Measurements from ENCODE around the gene KAT8.

KAT8 gene

DNA sequence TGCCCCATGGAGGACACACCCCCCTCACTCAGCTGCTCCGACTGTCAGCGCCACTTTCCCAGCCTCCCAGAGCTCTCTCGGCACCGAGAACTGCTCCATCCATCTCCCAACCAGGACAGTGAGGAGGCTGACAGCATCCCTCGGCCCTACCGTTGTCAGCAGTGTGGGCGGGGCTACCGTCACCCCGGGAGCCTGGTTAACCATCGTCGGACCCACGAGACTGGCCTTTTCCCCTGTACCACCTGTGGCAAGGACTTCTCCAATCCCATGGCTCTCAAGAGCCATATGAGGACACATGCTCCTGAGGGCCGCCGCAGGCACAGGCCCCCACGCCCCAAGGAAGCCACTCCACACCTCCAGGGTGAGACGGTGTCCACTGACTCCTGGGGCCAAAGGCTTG is 41.1 kb upstream of the KAT8 start:
- TF ChIP-seq, protein P1, sequence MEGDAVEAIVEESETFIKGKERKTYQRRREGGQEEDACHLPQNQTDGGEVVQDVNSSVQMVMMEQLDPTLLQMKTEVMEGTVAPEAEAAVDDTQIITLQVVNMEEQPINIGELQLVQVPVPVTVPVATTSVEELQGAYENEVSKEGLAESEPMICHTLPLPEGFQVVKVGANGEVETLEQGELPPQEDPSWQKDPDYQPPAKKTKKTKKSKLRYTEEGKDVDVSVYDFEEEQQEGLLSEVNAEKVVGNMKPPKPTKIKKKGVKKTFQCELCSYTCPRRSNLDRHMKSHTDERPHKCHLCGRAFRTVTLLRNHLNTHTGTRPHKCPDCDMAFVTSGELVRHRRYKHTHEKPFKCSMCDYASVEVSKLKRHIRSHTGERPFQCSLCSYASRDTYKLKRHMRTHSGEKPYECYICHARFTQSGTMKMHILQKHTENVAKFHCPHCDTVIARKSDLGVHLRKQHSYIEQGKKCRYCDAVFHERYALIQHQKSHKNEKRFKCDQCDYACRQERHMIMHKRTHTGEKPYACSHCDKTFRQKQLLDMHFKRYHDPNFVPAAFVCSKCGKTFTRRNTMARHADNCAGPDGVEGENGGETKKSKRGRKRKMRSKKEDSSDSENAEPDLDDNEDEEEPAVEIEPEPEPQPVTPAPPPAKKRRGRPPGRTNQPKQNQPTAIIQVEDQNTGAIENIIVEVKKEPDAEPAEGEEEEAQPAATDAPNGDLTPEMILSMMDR (IDR thresholded peaks at IDR 0.05; ENCODE audit: low read depth, low read length, missing control alignments): no peak
- no peak overlapping the region for H3K4me3 ChIP-seq (ENCODE audit: low read depth, low read length)
- DNase-seq (ENCODE audit: low read depth): no peak

DNA sequence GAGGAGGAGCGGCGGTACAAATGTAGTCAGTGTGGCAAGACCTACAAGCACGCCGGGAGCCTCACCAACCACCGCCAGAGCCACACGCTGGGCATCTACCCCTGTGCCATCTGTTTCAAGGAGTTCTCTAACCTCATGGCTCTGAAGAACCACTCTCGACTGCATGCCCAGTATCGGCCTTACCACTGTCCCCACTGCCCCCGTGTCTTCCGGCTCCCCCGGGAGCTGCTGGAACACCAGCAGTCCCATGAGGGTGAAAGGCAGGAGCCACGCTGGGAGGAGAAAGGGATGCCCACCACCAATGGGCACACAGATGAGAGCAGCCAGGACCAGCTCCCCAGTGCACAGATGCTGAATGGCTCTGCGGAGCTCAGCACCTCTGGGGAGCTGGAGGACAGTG is 40.4 kb upstream of the KAT8 start:
- TF ChIP-seq, protein P1 (IDR thresholded peaks at IDR 0.05; ENCODE audit: low read depth, low read length, missing control alignments): no peak
- no peak for DNase-seq (ENCODE audit: low read depth)
- H3K4me3 ChIP-seq (ENCODE audit: low read depth, low read length): no peak overlapping the region

DNA sequence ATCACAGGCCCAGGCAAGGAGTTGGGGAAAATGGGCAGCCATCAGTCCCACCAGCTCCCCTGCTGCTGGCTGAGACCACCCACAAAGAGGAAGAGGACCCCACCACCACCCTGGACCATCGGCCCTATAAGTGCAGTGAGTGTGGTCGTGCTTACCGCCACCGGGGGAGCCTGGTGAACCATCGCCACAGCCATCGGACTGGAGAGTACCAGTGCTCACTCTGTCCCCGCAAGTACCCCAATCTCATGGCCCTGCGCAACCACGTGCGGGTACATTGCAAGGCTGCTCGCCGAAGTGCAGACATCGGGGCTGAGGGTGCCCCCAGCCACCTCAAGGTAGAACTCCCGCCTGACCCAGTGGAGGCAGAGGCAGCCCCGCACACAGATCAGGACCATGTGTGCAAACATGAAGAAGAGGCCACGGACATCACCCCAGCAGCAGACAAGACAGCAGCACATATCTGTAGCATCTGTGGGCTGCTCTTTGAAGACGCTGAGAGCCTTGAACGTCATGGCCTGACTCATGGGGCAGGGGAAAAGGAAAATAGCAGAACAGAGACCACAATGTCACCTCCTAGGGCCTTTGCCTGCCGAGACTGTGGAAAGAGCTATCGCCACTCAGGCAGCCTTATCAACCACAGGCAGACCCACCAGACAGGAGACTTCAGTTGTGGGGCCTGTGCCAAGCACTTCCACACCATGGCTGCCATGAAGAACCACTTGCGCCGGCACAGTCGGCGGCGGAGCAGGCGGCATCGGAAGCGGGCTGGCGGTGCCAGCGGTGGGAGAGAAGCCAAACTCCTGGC is 39.7 kb upstream of the KAT8 start:
- no peak for DNase-seq (ENCODE audit: low read depth)
- H3K4me3 ChIP-seq (ENCODE audit: low read depth, low read length): no peak overlapping the region
- TF ChIP-seq, protein P1 (IDR thresholded peaks at IDR 0.05; ENCODE audit: low read depth, low read length, missing control alignments): no peak

DNA sequence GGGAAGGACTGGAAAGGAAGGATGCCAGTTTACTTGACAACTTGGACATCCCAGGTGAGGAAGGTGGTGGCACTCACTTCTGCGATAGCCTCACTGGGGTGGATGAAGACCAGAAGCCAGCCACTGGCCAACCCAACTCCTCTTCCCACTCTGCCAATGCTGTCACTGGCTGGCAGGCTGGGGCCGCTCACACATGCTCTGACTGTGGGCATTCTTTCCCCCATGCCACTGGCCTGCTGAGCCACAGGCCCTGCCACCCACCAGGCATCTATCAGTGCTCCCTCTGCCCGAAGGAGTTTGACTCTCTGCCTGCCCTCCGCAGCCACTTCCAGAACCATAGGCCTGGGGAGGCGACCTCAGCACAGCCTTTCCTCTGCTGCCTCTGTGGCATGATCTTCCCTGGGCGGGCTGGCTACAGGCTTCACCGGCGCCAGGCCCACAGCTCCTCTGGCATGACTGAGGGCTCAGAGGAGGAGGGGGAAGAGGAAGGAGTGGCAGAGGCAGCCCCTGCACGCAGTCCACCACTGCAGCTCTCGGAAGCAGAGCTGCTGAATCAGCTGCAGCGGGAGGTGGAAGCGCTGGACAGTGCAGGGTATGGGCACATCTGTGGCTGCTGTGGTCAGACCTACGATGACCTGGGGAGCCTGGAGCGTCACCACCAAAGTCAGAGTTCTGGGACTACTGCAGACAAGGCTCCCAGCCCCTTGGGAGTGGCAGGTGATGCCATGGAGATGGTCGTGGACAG is 38.7 kb upstream of the KAT8 start:
- no peak overlapping the region for H3K4me3 ChIP-seq (ENCODE audit: low read depth, low read length)
- TF ChIP-seq, protein P1 (IDR thresholded peaks at IDR 0.05; ENCODE audit: low read depth, low read length, missing control alignments): no peak
- no peak for DNase-seq (ENCODE audit: low read depth)

DNA sequence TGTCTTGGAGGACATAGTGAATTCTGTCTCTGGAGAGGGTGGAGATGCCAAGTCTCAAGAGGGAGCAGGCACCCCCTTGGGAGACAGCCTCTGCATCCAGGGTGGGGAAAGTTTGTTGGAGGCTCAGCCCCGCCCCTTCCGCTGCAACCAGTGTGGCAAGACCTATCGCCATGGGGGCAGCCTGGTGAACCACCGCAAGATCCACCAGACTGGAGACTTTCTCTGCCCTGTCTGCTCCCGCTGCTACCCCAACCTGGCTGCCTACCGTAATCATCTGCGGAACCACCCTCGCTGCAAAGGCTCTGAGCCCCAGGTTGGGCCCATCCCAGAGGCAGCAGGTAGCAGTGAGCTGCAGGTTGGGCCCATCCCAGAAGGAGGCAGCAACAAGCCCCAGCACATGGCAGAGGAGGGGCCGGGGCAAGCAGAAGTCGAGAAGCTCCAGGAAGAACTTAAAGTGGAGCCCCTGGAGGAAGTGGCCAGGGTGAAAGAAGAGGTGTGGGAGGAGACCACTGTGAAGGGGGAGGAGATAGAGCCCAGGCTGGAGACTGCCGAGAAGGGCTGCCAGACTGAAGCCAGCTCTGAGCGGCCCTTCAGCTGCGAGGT is 38.0 kb upstream of the KAT8 start:
- no peak overlapping the region for H3K4me3 ChIP-seq (ENCODE audit: low read depth, low read length)
- DNase-seq (ENCODE audit: low read depth): no peak
- TF ChIP-seq, protein P1 (IDR thresholded peaks at IDR 0.05; ENCODE audit: low read depth, low read length, missing control alignments): no peak

DNA sequence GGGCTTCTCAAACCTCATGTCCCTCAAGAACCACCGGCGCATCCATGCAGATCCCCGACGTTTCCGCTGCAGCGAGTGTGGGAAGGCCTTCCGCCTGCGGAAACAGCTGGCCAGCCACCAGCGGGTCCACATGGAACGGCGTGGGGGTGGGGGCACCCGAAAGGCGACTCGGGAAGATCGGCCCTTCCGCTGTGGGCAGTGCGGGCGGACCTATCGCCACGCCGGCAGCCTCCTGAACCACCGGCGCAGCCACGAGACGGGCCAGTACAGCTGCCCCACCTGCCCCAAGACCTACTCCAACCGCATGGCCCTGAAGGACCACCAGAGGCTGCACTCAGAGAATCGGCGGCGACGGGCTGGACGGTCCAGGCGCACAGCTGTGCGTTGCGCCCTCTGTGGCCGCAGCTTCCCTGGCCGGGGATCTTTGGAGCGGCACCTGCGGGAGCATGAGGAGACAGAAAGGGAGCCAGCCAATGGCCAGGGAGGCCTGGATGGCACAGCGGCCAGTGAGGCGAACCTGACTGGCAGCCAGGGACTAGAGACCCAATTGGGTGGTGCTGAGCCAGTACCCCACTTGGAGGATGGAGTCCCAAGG is 37.3 kb upstream of the KAT8 start:
- no peak overlapping the region for H3K4me3 ChIP-seq (ENCODE audit: low read depth, low read length)
- TF ChIP-seq, protein P1 (IDR thresholded peaks at IDR 0.05; ENCODE audit: low read depth, low read length, missing control alignments): no peak
- no peak for DNase-seq (ENCODE audit: low read depth)

All from GM12864 (cell line).